GM23248 (cell line): ENCODE results near the gene LCN6.

ENCODE experiments used
- EZH2 ChIP-seq: fragments of 200-600 bp; sonication (generic); IDR thresholded peaks from 2 replicates; pipeline ENCODE4 v1.6.1; 2018; ENCODE audit warnings: antibody characterized with exemption, mild to moderate bottlenecking; ENCODE audit not compliant: insufficient read depth, poor library complexity, severe bottlenecking
- EZH2phosphoT487 ChIP-seq: fragments of 200-600 bp; sonication (generic); IDR thresholded peaks from 2 replicates; pipeline ENCODE4 v1.6.1; 2018; ENCODE audit warnings: antibody characterized with exemption, moderate library complexity, mild to moderate bottlenecking, low read depth; ENCODE audit not compliant: insufficient read depth

- TF ChIP-seq EZH2 (no peak), EZH2phosphoT487 (no peak)
These were observed 36.7 kb upstream of the LCN6 start for GRCh38 chr9:136784997-136785361.
